Thoracic aorta (tissue), 2 donors: ENCODE results near the gene LIFR. TPM values are rescaled to one million over a fixed set of nuclear protein-coding genes. Genes with fewer than 3 reads are reported as not detected.

Experiments
- ATAC-seq: fragments of 150-250 bp; one replicate; pipeline ENCODE4 v1.8.0; 2017; ENCODE audit warnings: low read depth; ENCODE audit not compliant: insufficient number of reproducible peaks, low FRiP score
- DNase-seq: peaks from one replicate; pipeline ENCODE4 v3.0.0-alpha.2; 2020; ENCODE audit warnings: low spot score
- H3K27ac ChIP-seq, 2 donors: fragments of 200-600 bp; sonication (generic); 1 replicate in 1 of 2; 2 replicates in 1 of 2; pipeline ENCODE4 v1.5.1; 2016; ENCODE audit warnings: mild to moderate bottlenecking in 2 of 2, moderate library complexity in 2 of 2
- H3K27me3 ChIP-seq: fragments of 200-600 bp; sonication (generic); replicated peaks from 2 replicates; pipeline ENCODE4 v1.6.0; 2016; ENCODE audit warnings: mild to moderate bottlenecking; ENCODE audit not compliant: insufficient read depth
- H3K36me3 ChIP-seq: fragments of 200-600 bp; sonication (generic); one replicate; pipeline ENCODE4 v1.5.1; 2016
- H3K4me1 ChIP-seq, 2 donors: fragments of 200-600 bp; sonication (generic); 1 replicate in 1 of 2; 2 replicates in 1 of 2; pipeline versions ENCODE4 v1.5.1 to v1.6.0; 2016; ENCODE audit warnings: low read depth in 2 of 2, mild to moderate bottlenecking in 1 of 2; ENCODE audit not compliant: control insufficient read depth in 1 of 2
- H3K4me3 ChIP-seq: fragments of 200-600 bp; sonication (generic); 2 replicates; pipeline ENCODE4 v1.5.1; 2016; ENCODE audit warnings: mild to moderate bottlenecking
- H3K9me3 ChIP-seq: fragments of 200-600 bp; sonication (generic); 2 replicates; pipeline ENCODE4 v1.5.1; 2016
- CTCF ChIP-seq: fragments of 200-600 bp; sonication (generic); IDR thresholded peaks from one replicate; pipeline ENCODE4 v1.5.1; 2019; ENCODE audit warnings: antibody characterized with exemption
- total RNA-seq, 2 donors: library from RNA; depleted of rRNA; stranded (reverse); fragments of >200 nt; gene quantifications; one replicate each; pipeline versions ENCODE4 v1.1.0 to v1.2.3, GENCODE V29; 2016

LIFR gene
- total RNA-seq, 2 donors from 2014 or later, result 61.1 to 110 TPM

GRCh38 chr5:38555354-38556087 lies 925 bp downstream of the LIFR start:
- Histone ChIP-seq H3K36me3 (no peaks in the 10 kb centered on the region), H3K9me3 (no peaks in the 10 kb centered on the region), H3K27ac (peak overlapping the region; percentile 87 to 88), H3K4me1 (peaks cover 5 to 12% of the 10 kb centered on the region in 2 donors), H3K4me3 (peak overlapping the region; percentile 95), H3K27me3 (no peaks in the 10 kb centered on the region)
- DNase-seq (no peak), ATAC-seq (no peak)
- no peak for TF ChIP-seq CTCF

DNA sequence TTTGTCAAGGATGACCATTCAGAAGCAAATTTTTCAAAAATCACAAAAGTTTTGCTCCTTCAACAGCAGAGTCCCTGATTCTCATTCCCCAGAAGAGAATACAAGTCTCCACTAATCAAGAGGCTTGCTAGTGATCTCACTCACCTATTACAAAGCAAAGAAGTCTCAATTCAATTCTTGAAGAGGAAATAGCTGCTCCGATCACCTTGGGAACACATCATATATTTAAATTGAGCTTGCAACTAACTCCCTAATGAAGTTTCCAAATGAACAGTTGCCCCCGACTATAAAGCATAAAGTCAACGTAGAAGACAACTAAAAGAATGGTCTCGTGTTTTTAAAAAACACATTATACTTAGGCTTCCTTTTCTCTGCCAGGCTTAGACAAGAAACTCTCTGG lies 1.6 kb downstream of the LIFR start:
- Histone ChIP-seq H3K4me1 (peaks cover 5 to 15% of the 10 kb centered on the region in 2 donors), H3K27me3 (no peaks in the 10 kb centered on the region), H3K4me3 (peak overlapping the region; percentile 95), H3K9me3 (no peaks in the 10 kb centered on the region), H3K36me3 (no peaks in the 10 kb centered on the region), H3K27ac (peak overlapping the region in 1 of 2 donors; percentile 88)
- no peak for DNase-seq
- no peak for ATAC-seq
- TF ChIP-seq CTCF, result no peak

DNA sequence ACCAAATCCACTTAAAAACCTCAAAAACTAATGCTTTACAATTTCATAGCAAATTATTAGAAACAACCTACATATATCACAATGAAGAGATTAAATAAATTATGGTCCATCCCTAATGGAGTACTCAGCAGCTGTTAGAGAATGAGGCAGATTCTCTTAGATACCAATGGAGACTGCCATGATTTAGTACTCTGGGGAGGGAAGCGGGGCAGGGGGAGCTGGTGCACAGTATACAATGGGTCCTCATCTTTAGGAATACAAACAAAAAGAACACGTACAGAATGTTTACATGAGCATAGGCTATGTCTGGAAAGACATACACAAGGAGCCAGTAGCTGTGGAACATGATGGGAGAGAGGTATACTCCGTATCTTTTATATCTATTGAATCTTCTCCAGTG lies 2.0 kb downstream of the LIFR start:
- H3K27ac ChIP-seq, result no peak overlapping the region
- H3K4me3 ChIP-seq, result peak overlapping the region; percentile 95
- H3K4me1 ChIP-seq, result peaks cover 5 to 19% of the 10 kb centered on the region in 2 donors
- H3K36me3 ChIP-seq, result no peaks in the 10 kb centered on the region
- no peak for TF ChIP-seq CTCF
- no peaks in the 10 kb centered on the region for H3K9me3 ChIP-seq
- H3K27me3 ChIP-seq, result no peaks in the 10 kb centered on the region
- DNase-seq (no peak), ATAC-seq (no peak)

- Histone ChIP-seq H3K27me3 (no peaks in the 10 kb centered on the region), H3K36me3 (no peaks in the 10 kb centered on the region), H3K27ac (no peak overlapping the region), H3K9me3 (no peaks in the 10 kb centered on the region), H3K4me3 (no peak overlapping the region), H3K4me1 (peaks cover 5 to 33% of the 10 kb centered on the region in 2 donors)
- TF ChIP-seq CTCF, result no peak
- no peak for DNase-seq
- no peak for ATAC-seq
These were observed 3.4 kb downstream of the LIFR start for GRCh38 chr5:38553001-38553521.

GRCh38 chr5:38551030-38552017 lies 5.1 kb downstream of the LIFR start:
- Histone ChIP-seq H3K4me1 (peaks cover 11 to 50% of the 10 kb centered on the region in 2 donors), H3K9me3 (no peaks in the 10 kb centered on the region), H3K27ac (no peak overlapping the region), H3K27me3 (no peaks in the 10 kb centered on the region), H3K36me3 (no peaks in the 10 kb centered on the region), H3K4me3 (no peak overlapping the region)
- ATAC-seq (no peak), DNase-seq (no peak)
- TF ChIP-seq CTCF, result peak; percentile 42
